Tibial nerve (tissue), 4 donors: ENCODE data around the gene PLB1. TPM values are rescaled to one million over a fixed set of nuclear protein-coding genes. Genes with fewer than 3 reads are reported as not detected.

Experiments used
- DNase-seq, 2 donors: peaks; one replicate each; pipeline ENCODE4 v3.0.0-alpha.2; 2019; ENCODE audit warnings: low spot score in 2 of 2
- H3K27ac ChIP-seq, 4 donors: fragments of 200-600 bp; sonication (generic) in 3 of 4; one replicate each; pipeline ENCODE4 v1.5.1; 2017 to 2019; ENCODE audit warnings: mild to moderate bottlenecking in 1 of 4
- H3K27me3 ChIP-seq, 2 donors: fragments of 200-600 bp; sonication (generic) in 1 of 2; one replicate each; pipeline versions ENCODE4 v1.5.1 to v1.6.0; 2017 to 2019
- H3K36me3 ChIP-seq, 3 donors: fragments of 200-600 bp; sonication (generic); one replicate each; pipeline ENCODE4 v1.5.1; 2018 to 2019
- H3K4me1 ChIP-seq, 4 donors: fragments of 200-600 bp; sonication (generic) in 3 of 4; one replicate each; pipeline ENCODE4 v1.5.1; 2017 to 2019
- H3K4me3 ChIP-seq, 4 donors: fragments of 200-600 bp; sonication (generic) in 3 of 4; one replicate each; pipeline ENCODE4 v1.5.1; 2017 to 2019; ENCODE audit warnings: mild to moderate bottlenecking in 1 of 4, moderate library complexity in 1 of 4
- H3K9me3 ChIP-seq, 4 donors: fragments of 200-600 bp; sonication (generic) in 3 of 4; one replicate each; pipeline ENCODE4 v1.5.1; 2017 to 2019
- CTCF ChIP-seq, 5 experiments: fragments of 200-600 bp in 3 of 5; fragments of 450-650 bp in 2 of 5; sonication (generic) in 3 of 5; IDR thresholded peaks; one replicate each; pipeline ENCODE4 v1.5.1; 2016 to 2019; ENCODE audit warnings: antibody characterized with exemption in 5 of 5, mild to moderate bottlenecking in 3 of 5, moderate library complexity in 2 of 5
- EP300 ChIP-seq, 2 donors: sonication (generic); formaldehyde crosslinking; IDR thresholded peaks; one replicate each; pipeline ENCODE4 v1.6.1; 2017; ENCODE audit warnings: antibody characterized with exemption in 2 of 2, mild to moderate bottlenecking in 1 of 2
- POLR2A ChIP-seq, 2 donors: fragments of 450-650 bp; IDR thresholded peaks; one replicate each; pipeline ENCODE4 v1.6.1; 2017; ENCODE audit warnings: antibody characterized with exemption in 2 of 2, mild to moderate bottlenecking in 2 of 2, moderate library complexity in 2 of 2
- WGBS, 2 donors: methylation state at CpG; one replicate each; pipeline ENCODE4 v1.1.5; 2018; 5-methylcytosine and 5-hydroxymethylcytosine counted together
- total RNA-seq, 4 donors: library from RNA; depleted of rRNA; stranded (reverse); fragments of >200 nt; gene quantifications; one replicate each; pipeline ENCODE4 v1.1.0, GENCODE V29; 2016

PLB1 gene
- total RNA-seq, 4 donors from 2014 or later = 1.7 to 8.4 (median 4.7) TPM

- H3K27ac ChIP-seq = no peak overlapping the region
- no peaks in the 10 kb centered on the region for H3K4me1 ChIP-seq
- H3K9me3 ChIP-seq = no peaks in the 10 kb centered on the region
- H3K27me3 ChIP-seq = no peaks in the 10 kb centered on the region
- TF ChIP-seq EP300 (IDR thresholded peaks at IDR 0.05) (no peak), POLR2A (IDR thresholded peaks at IDR 0.05) (no peak), CTCF (IDR thresholded peaks at IDR 0.05) (no peak)
- 64 to 70% methylated on average over 4 of the region's 4 CpGs for WGBS, 2 donors
- no peak overlapping the region for H3K4me3 ChIP-seq
- DNase-seq = no peak
- no peaks in the 10 kb centered on the region for H3K36me3 ChIP-seq
Observed at GRCh38 chr2:28481905-28482304, 14.0 kb upstream of the PLB1 start.

- no peak for DNase-seq
- H3K4me1 ChIP-seq = no peaks in the 10 kb centered on the region
- TF ChIP-seq EP300 (IDR thresholded peaks at IDR 0.05) (no peak), POLR2A (IDR thresholded peaks at IDR 0.05) (no peak), CTCF (IDR thresholded peaks at IDR 0.05) (no peak)
- H3K4me3 ChIP-seq = no peak overlapping the region
- H3K9me3 ChIP-seq = no peaks in the 10 kb centered on the region
- H3K27me3 ChIP-seq = no peaks in the 10 kb centered on the region
- no peak overlapping the region for H3K27ac ChIP-seq
- WGBS, 2 donors = 91 to 97% methylated on average over 3 of the region's 3 CpGs
- no peaks in the 10 kb centered on the region for H3K36me3 ChIP-seq
Observed at GRCh38 chr2:28484835-28485234, 11.0 kb upstream of the PLB1 start.

- Histone ChIP-seq H3K36me3 (no peaks in the 10 kb centered on the region), H3K4me3 (no peak overlapping the region), H3K27me3 (no peaks in the 10 kb centered on the region), H3K4me1 (no peaks in the 10 kb centered on the region), H3K27ac (no peak overlapping the region), H3K9me3 (no peaks in the 10 kb centered on the region)
- 87 to 88% methylated on average over 4 of the region's 4 CpGs for WGBS, 2 donors
- TF ChIP-seq CTCF (IDR thresholded peaks at IDR 0.05) (no peak), POLR2A (IDR thresholded peaks at IDR 0.05) (no peak), EP300 (IDR thresholded peaks at IDR 0.05) (no peak)
- no peak for DNase-seq
Observed at GRCh38 chr2:28486526-28486925, 9.3 kb upstream of the PLB1 start.

- no peaks in the 10 kb centered on the region for H3K4me1 ChIP-seq
- DNase-seq = no peak
- TF ChIP-seq CTCF (IDR thresholded peaks at IDR 0.05) = no peak
- no peak for TF ChIP-seq POLR2A (IDR thresholded peaks at IDR 0.05)
- TF ChIP-seq EP300 (IDR thresholded peaks at IDR 0.05) = no peak
- H3K9me3 ChIP-seq = no peaks in the 10 kb centered on the region
- H3K27ac ChIP-seq = no peak overlapping the region
- H3K36me3 ChIP-seq = no peaks in the 10 kb centered on the region
- no peak overlapping the region for H3K4me3 ChIP-seq
- no peaks in the 10 kb centered on the region for H3K27me3 ChIP-seq
- WGBS, 2 donors = 70 to 78% methylated on average over 4 of the region's 4 CpGs
Observed at GRCh38 chr2:28487258-28487657, 8.6 kb upstream of the PLB1 start.

- Histone ChIP-seq H3K9me3 (no peaks in the 10 kb centered on the region), H3K4me1 (no peaks in the 10 kb centered on the region), H3K4me3 (no peak overlapping the region), H3K27me3 (no peaks in the 10 kb centered on the region), H3K27ac (no peak overlapping the region), H3K36me3 (no peaks in the 10 kb centered on the region)
- DNase-seq = no peak
- WGBS, 2 donors = 72 to 75% methylated on average over 5 to 6 of the region's 6 CpGs
- no peak for TF ChIP-seq CTCF (IDR thresholded peaks at IDR 0.05)
Observed at GRCh38 chr2:28488083-28488830, 7.6 kb upstream of the PLB1 start.
